ENCODE results near the gene SIRPB1. TPM values are rescaled to one million over a fixed set of nuclear protein-coding genes. Genes with fewer than 3 reads are reported as not detected.

The SIRPB1 gene
- total RNA-seq, 1 experiment from 2014 or later, result 7.6 TPM

GRCh38 chr20:1663917-1664316, 44.1 kb upstream of the SIRPB1 start:
- Histone ChIP-seq H3K27me3 (ENCODE audit: insufficient read depth, low read depth) (no peaks in the 10 kb centered on the region), H3K27ac (no peak overlapping the region), H3K4me1 (replicated peaks; ENCODE audit: insufficient read depth) (peaks cover 11% of the 10 kb centered on the region; the same call in 1 of the 2 replicates), H3K4me3 (no peak overlapping the region), H3K36me3 (ENCODE audit: low read depth) (no peaks in the 10 kb centered on the region), H3K79me2 (ENCODE audit: low read depth) (no peaks in the 10 kb centered on the region), H3F3A (ENCODE audit: insufficient read depth, low read depth) (peaks cover 2% of the 10 kb centered on the region; the same call in 1 of the 2 replicates), H3K9me3 (ENCODE audit: insufficient read depth, low read depth) (no peaks in the 10 kb centered on the region; the same call in 1 of the 2 replicates), H3K9me2 (ENCODE audit: insufficient read depth) (no peaks in the 10 kb centered on the region; the same call in 1 of the 2 replicates), H2AFZ (no peak overlapping the region), H4K20me1 (ENCODE audit: insufficient read depth) (no peaks in the 10 kb centered on the region), H3K4me2 (no peak overlapping the region)
- TF ChIP-seq EZH2 (IDR thresholded peaks at IDR 0.05; ENCODE audit: low read depth), result no peak
- TF ChIP-seq, protein P1, sequence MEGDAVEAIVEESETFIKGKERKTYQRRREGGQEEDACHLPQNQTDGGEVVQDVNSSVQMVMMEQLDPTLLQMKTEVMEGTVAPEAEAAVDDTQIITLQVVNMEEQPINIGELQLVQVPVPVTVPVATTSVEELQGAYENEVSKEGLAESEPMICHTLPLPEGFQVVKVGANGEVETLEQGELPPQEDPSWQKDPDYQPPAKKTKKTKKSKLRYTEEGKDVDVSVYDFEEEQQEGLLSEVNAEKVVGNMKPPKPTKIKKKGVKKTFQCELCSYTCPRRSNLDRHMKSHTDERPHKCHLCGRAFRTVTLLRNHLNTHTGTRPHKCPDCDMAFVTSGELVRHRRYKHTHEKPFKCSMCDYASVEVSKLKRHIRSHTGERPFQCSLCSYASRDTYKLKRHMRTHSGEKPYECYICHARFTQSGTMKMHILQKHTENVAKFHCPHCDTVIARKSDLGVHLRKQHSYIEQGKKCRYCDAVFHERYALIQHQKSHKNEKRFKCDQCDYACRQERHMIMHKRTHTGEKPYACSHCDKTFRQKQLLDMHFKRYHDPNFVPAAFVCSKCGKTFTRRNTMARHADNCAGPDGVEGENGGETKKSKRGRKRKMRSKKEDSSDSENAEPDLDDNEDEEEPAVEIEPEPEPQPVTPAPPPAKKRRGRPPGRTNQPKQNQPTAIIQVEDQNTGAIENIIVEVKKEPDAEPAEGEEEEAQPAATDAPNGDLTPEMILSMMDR (conservative IDR thresholded peaks at IDR 0.05), result no peak
- POLR2A ChIA-PET (ENCODE audit: unreplicated experiment), result no interaction called here
- intact Hi-C loops (cut with micrococcal nuclease; ENCODE audit: unreplicated experiment), result no loop called here
- no TSS peak for BruUV-seq (replicated peaks)
- peak in 1 of 2 experiments; percentile 37 for DNase-seq
- CTCF ChIA-PET, result no interaction called here

- intact Hi-C loops (cut with micrococcal nuclease; ENCODE audit: unreplicated experiment), result no loop called here
- H3K9me2 ChIP-seq (ENCODE audit: insufficient read depth), result no peaks in the 10 kb centered on the region
- no TSS peak for BruUV-seq (replicated peaks)
- no peaks in the 10 kb centered on the region for H4K20me1 ChIP-seq (ENCODE audit: insufficient read depth)
- H3K79me2 ChIP-seq (ENCODE audit: low read depth), result no peaks in the 10 kb centered on the region
- no peaks in the 10 kb centered on the region for H3K27me3 ChIP-seq (ENCODE audit: insufficient read depth, low read depth)
- no peak overlapping the region for H3K4me2 ChIP-seq
- 0 out of 2 replicates have a peak, but pooled peaks cover 2% of the 10 kb centered on the region for H3F3A ChIP-seq (ENCODE audit: insufficient read depth, low read depth)
- H3K36me3 ChIP-seq (ENCODE audit: low read depth), result no peaks in the 10 kb centered on the region
- H3K4me1 ChIP-seq (replicated peaks; ENCODE audit: insufficient read depth), result peaks cover 11% of the 10 kb centered on the region; the same call in 1 of the 2 replicates
- no peak overlapping the region for H3K4me3 ChIP-seq
- TF ChIP-seq, protein P1 (conservative IDR thresholded peaks at IDR 0.05), result no peak
- no peak for TF ChIP-seq EZH2 (IDR thresholded peaks at IDR 0.05; ENCODE audit: low read depth)
- no peak overlapping the region for H2AFZ ChIP-seq
- H3K27ac ChIP-seq, result no peak overlapping the region
- no peak for DNase-seq
- POLR2A ChIA-PET (ENCODE audit: unreplicated experiment), result no interaction called here
- CTCF ChIA-PET, result no interaction called here
- no peaks in the 10 kb centered on the region; the same call in 1 of the 2 replicates for H3K9me3 ChIP-seq (ENCODE audit: insufficient read depth, low read depth)
These were observed 41.9 kb upstream of the SIRPB1 start for GRCh38 chr20:1661542-1662299.

GRCh38 chr20:1660246-1660645, 40.4 kb upstream of the SIRPB1 start:
- intact Hi-C loops (cut with micrococcal nuclease; ENCODE audit: unreplicated experiment), result no loop called here
- no peak for DNase-seq
- H3K9me3 ChIP-seq (ENCODE audit: insufficient read depth, low read depth), result no peaks in the 10 kb centered on the region; the same call in 1 of the 2 replicates
- no peak overlapping the region for H2AFZ ChIP-seq
- no TSS peak for BruUV-seq (replicated peaks)
- TF ChIP-seq, protein P1 (conservative IDR thresholded peaks at IDR 0.05), result no peak
- no peak for TF ChIP-seq EZH2 (IDR thresholded peaks at IDR 0.05; ENCODE audit: low read depth)
- H3K4me2 ChIP-seq, result no peak overlapping the region
- H3K27ac ChIP-seq, result no peak overlapping the region
- no peaks in the 10 kb centered on the region for H4K20me1 ChIP-seq (ENCODE audit: insufficient read depth)
- no peaks in the 10 kb centered on the region for H3K27me3 ChIP-seq (ENCODE audit: insufficient read depth, low read depth)
- POLR2A ChIA-PET (ENCODE audit: unreplicated experiment), result no interaction called here
- CTCF ChIA-PET, result no interaction called here
- no peak overlapping the region for H3K4me3 ChIP-seq
- no peaks in the 10 kb centered on the region for H3K79me2 ChIP-seq (ENCODE audit: low read depth)
- H3F3A ChIP-seq (ENCODE audit: insufficient read depth, low read depth), result no peaks in the 10 kb centered on the region
- no peaks in the 10 kb centered on the region for H3K9me2 ChIP-seq (ENCODE audit: insufficient read depth)
- H3K36me3 ChIP-seq (ENCODE audit: low read depth), result no peaks in the 10 kb centered on the region
- peaks cover 11% of the 10 kb centered on the region; the same call in 1 of the 2 replicates for H3K4me1 ChIP-seq (replicated peaks; ENCODE audit: insufficient read depth)

All from PC-9 (cell line).